ENCODE results near the gene HMGA1.

The HMGA1 gene

DNA sequence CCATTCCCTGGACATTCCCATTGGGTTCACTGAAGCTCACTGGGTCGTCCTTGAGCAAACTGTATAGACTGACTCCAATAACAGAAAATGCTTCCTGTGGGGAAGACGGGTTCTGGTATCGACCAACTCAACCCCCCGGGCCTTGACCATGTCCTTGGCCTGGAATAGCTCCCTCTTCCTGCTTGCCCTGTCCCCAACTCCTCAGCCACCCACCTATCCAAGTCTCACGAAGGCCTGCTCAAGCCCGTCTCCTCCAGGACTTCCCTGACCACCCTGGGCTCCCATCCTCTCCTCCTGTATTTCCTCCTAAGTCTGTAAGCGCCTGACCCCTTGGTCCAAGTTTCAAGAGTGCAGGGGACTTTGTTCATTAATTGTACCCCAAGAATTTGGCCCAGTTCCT, 2.8 kb upstream of the HMGA1 start:
- no peak overlapping the region for H3K27ac ChIP-seq (ENCODE audit: low read length)
- WGBS (ENCODE audit: insufficient coverage, insufficient read length) = no CpG with 5 or more reads among the region's 7 CpGs

DNA sequence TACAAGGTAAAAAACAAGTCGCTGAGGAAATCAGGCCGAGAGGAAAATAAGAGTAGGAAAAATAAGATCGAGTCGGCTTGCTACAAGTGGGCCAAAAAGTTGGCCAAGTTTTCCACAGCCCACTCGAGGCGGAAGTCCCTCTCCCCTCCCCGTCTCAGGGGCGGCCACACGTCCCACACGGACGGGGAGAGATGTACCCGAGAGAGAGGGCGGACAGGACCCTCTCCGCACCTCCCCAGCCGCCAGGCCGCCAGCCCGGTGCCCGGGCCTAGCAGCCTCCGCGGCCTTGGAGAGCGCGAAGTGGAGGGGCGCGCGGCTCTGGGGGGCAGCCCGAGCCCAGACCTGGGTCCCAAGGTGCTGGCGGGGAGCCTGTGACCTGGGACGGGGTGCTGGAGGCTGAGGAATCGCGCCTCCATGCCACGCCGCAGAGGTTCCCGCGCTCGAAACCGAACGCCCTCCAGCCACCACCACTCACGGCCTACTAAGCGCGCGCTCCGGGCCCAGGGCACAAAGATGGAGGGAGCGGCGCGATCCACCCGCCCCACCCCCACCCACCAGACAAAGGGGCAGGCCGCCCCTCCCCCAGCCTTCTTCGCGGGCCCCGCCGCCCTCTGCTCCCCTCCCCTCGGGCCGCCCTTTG, 1.9 kb upstream of the HMGA1 start:
- no CpG with 5 or more reads among the region's 53 CpGs for WGBS (ENCODE audit: insufficient coverage, insufficient read length)

More for the DNA sequence above, 2.8 kb upstream of the HMGA1 start:
- DNase-seq (ENCODE audit: low read depth, low spot score) = no peak
- no peaks in the 10 kb centered on the region for H3K36me3 ChIP-seq (ENCODE audit: control insufficient read depth, insufficient read depth, low read length)
- no peaks in the 10 kb centered on the region for H3K27me3 ChIP-seq (ENCODE audit: control insufficient read depth, insufficient read depth, low read length)
- H3K4me1 ChIP-seq (ENCODE audit: control insufficient read depth, insufficient read depth, low read length) = peaks cover 3% of the 10 kb centered on the region
- no peak overlapping the region for H3K4me3 ChIP-seq (ENCODE audit: low read length)
- no peaks in the 10 kb centered on the region for H3K9me3 ChIP-seq (ENCODE audit: control insufficient read depth, insufficient read depth, low read length)

DNA sequence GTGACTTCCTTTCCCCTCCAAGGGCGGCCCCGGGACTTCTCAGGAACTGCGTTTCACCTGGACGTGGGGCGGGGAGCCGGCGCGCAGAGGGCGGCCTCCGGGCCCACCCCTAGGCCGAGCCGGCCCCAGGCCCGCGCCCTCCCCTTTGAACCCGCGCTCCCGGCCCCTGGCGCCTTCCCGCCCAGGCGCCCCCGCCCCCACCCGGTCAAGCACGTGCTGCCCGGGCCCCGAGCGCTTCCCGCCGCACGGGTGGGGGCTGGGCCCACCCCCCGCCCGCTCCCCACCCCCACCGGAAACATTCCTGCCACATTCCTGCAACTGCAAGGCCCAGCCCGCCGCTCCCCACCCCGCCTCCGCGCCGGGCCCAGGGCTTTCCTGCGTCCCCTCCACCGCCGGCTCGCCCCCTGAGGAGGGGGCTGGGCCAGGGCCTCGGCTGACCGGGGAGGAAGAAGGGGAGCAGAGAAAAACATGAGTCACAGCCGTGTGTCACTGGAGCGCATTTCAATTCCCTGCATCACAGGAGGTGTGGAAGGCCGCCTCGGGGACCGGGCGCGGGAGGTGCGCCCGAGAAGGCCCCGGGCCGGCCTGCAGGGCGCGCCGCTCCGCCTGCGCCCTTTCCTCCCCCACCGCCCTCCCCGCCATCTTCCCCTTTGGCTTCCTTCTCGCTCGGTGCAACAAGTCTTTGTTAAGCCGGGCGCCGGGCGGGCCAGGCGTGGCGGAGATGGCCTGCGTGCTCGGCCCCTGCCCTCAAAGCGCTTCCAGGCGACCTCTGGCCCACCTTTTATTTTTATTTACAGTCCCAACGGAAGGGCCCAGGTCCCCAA, 1.2 kb upstream of the HMGA1 start:
- Histone ChIP-seq H3K4me1 (ENCODE audit: control insufficient read depth, insufficient read depth, low read length) (peaks cover 5% of the 10 kb centered on the region), H3K27me3 (ENCODE audit: control insufficient read depth, insufficient read depth, low read length) (no peaks in the 10 kb centered on the region), H3K4me3 (ENCODE audit: low read length) (peak overlapping the region; percentile 93; the same call in 1 of the 2 replicates), H3K36me3 (ENCODE audit: control insufficient read depth, insufficient read depth, low read length) (peaks cover 6% of the 10 kb centered on the region), H3K27ac (ENCODE audit: low read length) (peak overlapping the region; percentile 64), H3K9me3 (ENCODE audit: control insufficient read depth, insufficient read depth, low read length) (no peaks in the 10 kb centered on the region)
- DNase-seq (ENCODE audit: low read depth, low spot score) = no peak
- WGBS (ENCODE audit: insufficient coverage, insufficient read length) = no CpG with 5 or more reads among the region's 75 CpGs

More for the DNA sequence above, 1.9 kb upstream of the HMGA1 start:
- Histone ChIP-seq H3K36me3 (ENCODE audit: control insufficient read depth, insufficient read depth, low read length) (no peaks in the 10 kb centered on the region), H3K27me3 (ENCODE audit: control insufficient read depth, insufficient read depth, low read length) (no peaks in the 10 kb centered on the region), H3K27ac (ENCODE audit: low read length) (no peak overlapping the region), H3K4me3 (ENCODE audit: low read length) (peak overlapping the region; percentile 31; the same call in 1 of the 2 replicates), H3K4me1 (ENCODE audit: control insufficient read depth, insufficient read depth, low read length) (peaks cover 4% of the 10 kb centered on the region), H3K9me3 (ENCODE audit: control insufficient read depth, insufficient read depth, low read length) (no peaks in the 10 kb centered on the region)
- DNase-seq (ENCODE audit: low read depth, low spot score) = no peak

DNA sequence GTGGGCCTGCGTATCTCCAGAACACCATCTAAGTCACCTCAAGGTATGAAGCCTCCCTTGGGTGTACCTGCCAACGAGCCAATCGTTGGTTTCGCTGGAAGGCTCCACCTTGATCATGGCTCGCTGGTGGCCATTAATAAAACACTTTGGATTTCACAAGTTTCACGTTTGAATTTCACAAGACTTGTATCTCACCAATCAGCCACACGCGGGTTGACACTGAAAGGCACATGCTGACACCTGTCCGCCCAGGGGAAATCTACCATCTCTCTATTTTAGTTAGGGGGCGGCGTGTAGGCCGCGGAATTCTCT, 586 bp upstream of the HMGA1 start:
- Histone ChIP-seq H3K9me3 (ENCODE audit: control insufficient read depth, insufficient read depth, low read length) (no peaks in the 10 kb centered on the region), H3K27me3 (ENCODE audit: control insufficient read depth, insufficient read depth, low read length) (no peaks in the 10 kb centered on the region), H3K36me3 (ENCODE audit: control insufficient read depth, insufficient read depth, low read length) (peaks cover 11% of the 10 kb centered on the region), H3K4me1 (ENCODE audit: control insufficient read depth, insufficient read depth, low read length) (peaks cover 5% of the 10 kb centered on the region), H3K4me3 (ENCODE audit: low read length) (peak overlapping the region; percentile 93; the same call in 1 of the 2 replicates), H3K27ac (ENCODE audit: low read length) (peak overlapping the region; percentile 64)
- DNase-seq (ENCODE audit: low read depth, low spot score) = no peak
- no CpG with 5 or more reads among the region's 13 CpGs for WGBS (ENCODE audit: insufficient coverage, insufficient read length)

DNA sequence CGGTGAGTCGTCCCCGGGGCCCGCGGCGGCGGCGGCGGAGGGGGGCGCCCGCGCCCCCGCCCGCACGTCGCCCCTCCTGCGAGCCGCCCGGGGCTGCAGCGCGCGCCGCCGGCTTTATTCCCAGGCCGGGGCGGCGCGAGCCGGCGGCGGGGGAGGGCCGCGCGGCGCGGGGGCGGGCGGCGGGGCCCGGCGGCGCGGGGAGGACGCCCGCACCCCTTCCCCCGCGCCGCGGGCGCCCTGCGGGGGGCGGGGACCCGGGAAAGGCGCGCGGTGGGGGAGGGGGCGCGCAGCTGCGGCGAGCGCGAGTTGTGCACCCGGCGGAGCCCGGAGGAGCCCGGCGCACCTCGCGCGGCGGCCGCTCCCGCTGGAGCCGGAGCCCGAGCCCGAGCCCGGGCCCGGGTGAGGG, 646 bp downstream of the HMGA1 start:
- Histone ChIP-seq H3K9me3 (ENCODE audit: control insufficient read depth, insufficient read depth, low read length) (no peaks in the 10 kb centered on the region), H3K4me1 (ENCODE audit: control insufficient read depth, insufficient read depth, low read length) (peaks cover 5% of the 10 kb centered on the region), H3K27ac (ENCODE audit: low read length) (no peak overlapping the region), H3K4me3 (ENCODE audit: low read length) (peak overlapping the region; percentile 93), H3K27me3 (ENCODE audit: control insufficient read depth, insufficient read depth, low read length) (no peaks in the 10 kb centered on the region), H3K36me3 (ENCODE audit: control insufficient read depth, insufficient read depth, low read length) (peaks cover 22% of the 10 kb centered on the region)
- WGBS (ENCODE audit: insufficient coverage, insufficient read length) = no CpG with 5 or more reads among the region's 78 CpGs
- DNase-seq (ENCODE audit: low read depth, low spot score) = no peak

DNA sequence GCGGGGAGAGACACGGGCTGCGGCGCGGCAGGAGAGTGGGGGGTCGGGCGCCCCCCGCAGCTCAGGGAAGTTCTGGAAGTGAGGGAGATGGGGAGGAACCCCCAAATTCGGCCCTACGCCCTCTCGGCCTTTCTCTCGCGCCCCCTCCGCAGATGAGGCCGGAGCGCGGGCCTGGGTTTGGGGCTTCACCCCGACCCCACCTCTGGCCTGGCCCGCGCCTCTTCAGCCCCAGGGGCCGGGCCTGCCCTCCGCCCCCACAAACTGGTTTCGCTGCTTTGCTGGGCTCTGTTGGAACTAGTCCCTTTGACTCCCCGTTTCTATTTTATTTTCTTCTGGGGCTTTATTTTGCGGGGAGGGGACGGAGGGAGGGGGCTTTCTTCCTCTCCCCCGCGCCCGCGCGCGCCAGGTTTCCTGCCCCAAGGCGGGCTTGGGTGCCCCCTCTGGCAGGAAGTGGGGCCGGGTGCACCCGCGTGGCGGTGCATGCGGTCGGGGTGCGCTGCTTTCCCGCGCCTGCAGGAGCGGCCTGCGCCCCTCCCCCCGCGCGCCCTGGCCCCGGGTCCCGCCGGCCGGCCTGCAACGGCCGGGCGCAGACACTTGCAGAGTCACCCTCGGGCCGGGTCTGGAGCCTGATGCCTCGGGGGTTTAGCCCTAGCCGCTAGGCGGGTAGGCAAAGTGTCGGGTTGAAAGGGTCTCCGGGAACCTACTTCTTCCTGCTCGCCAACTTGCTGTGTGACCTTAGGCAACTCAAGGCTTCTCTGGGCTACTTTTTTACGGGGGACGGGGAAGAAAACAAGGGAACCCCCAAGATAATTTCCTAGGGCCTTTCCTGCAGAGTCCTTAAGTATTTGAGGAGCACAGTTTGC, 1.3 kb downstream of the HMGA1 start:
- peak overlapping the region; percentile 93 for H3K4me3 ChIP-seq (ENCODE audit: low read length)
- no peaks in the 10 kb centered on the region for H3K27me3 ChIP-seq (ENCODE audit: control insufficient read depth, insufficient read depth, low read length)
- H3K4me1 ChIP-seq (ENCODE audit: control insufficient read depth, insufficient read depth, low read length) = peaks cover 3% of the 10 kb centered on the region
- peaks cover 29% of the 10 kb centered on the region for H3K36me3 ChIP-seq (ENCODE audit: control insufficient read depth, insufficient read depth, low read length)
- WGBS (ENCODE audit: insufficient coverage, insufficient read length) = no CpG with 5 or more reads among the region's 64 CpGs
- H3K27ac ChIP-seq (ENCODE audit: low read length) = no peak overlapping the region
- no peaks in the 10 kb centered on the region for H3K9me3 ChIP-seq (ENCODE audit: control insufficient read depth, insufficient read depth, low read length)
- no peak for DNase-seq (ENCODE audit: low read depth, low spot score)

DNA sequence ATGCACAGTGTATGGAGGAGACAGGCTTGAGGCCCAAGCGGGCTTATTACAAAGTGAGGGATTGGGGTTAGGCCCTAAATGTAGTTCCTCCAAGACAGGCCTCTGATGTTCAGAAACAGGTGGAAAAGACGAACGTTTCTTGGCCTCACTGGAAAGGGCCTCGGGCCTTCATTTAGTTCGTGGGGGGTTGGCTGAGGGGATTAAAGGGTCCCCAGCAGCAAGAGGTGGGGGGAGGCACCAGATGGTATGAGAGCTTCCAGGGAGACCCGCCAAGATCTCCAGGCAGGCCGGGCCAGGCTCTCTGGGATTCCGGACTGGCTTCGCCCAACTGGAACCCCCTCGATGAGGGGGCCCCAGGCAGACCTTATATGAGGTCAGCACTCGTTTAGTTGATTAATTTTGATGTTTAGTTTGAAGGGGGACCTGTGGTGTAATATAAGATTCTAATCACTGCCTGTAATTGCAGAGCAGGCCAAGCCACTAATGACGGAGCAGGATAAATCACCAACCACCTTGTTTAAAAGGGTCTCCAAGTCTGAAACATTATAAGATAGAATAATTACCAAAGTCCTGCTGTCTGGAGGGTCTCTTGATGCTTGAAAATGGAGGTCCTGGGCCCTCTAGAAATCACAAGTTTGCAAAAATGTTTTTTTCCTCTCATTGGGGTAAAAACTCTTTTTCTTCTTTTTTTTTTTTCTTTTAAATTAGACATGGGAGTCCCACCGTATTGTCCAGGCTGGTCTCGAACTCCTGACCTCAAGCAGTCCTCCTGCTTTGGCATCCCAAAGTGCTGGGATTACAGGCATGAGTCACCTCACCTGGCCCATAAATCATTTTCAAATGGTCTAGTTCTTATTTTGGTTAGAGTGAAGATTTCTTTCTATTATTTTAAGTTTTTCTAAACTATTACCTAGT, 2.2 kb downstream of the HMGA1 start:
- no CpG with 5 or more reads among the region's 14 CpGs for WGBS (ENCODE audit: insufficient coverage, insufficient read length)
- no peak for DNase-seq (ENCODE audit: low read depth, low spot score)
- H3K9me3 ChIP-seq (ENCODE audit: control insufficient read depth, insufficient read depth, low read length) = no peaks in the 10 kb centered on the region
- peak overlapping the region; percentile 93 for H3K4me3 ChIP-seq (ENCODE audit: low read length)
- no peaks in the 10 kb centered on the region for H3K27me3 ChIP-seq (ENCODE audit: control insufficient read depth, insufficient read depth, low read length)
- H3K27ac ChIP-seq (ENCODE audit: low read length) = no peak overlapping the region
- peaks cover 3% of the 10 kb centered on the region for H3K4me1 ChIP-seq (ENCODE audit: control insufficient read depth, insufficient read depth, low read length)
- peaks cover 38% of the 10 kb centered on the region for H3K36me3 ChIP-seq (ENCODE audit: control insufficient read depth, insufficient read depth, low read length)

DNA sequence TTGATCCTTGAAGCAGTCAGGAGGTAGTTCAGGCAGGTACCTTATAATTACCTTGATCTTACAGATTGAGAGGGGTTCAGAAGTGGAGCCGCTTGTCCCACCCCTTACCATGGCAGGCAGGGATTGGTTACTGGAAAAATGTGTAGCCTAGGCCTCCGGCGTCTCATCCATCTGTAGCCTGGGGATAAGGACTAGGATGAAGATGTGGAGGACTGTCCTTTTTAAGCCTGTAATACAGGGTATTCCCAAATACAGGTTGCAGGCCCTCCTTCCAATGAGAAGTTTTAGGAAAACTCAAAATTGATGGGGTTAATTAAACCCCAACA, 2.8 kb downstream of the HMGA1 start:
- Histone ChIP-seq H3K9me3 (ENCODE audit: control insufficient read depth, insufficient read depth, low read length) (no peaks in the 10 kb centered on the region), H3K4me3 (ENCODE audit: low read length) (no peak overlapping the region), H3K27ac (ENCODE audit: low read length) (no peak overlapping the region), H3K27me3 (ENCODE audit: control insufficient read depth, insufficient read depth, low read length) (no peaks in the 10 kb centered on the region), H3K36me3 (ENCODE audit: control insufficient read depth, insufficient read depth, low read length) (peaks cover 44% of the 10 kb centered on the region), H3K4me1 (ENCODE audit: control insufficient read depth, insufficient read depth, low read length) (peaks cover 3% of the 10 kb centered on the region)
- DNase-seq (ENCODE audit: low read depth, low spot score) = no peak
- WGBS (ENCODE audit: insufficient coverage, insufficient read length) = no CpG with 5 or more reads among the region's 3 CpGs

DNA sequence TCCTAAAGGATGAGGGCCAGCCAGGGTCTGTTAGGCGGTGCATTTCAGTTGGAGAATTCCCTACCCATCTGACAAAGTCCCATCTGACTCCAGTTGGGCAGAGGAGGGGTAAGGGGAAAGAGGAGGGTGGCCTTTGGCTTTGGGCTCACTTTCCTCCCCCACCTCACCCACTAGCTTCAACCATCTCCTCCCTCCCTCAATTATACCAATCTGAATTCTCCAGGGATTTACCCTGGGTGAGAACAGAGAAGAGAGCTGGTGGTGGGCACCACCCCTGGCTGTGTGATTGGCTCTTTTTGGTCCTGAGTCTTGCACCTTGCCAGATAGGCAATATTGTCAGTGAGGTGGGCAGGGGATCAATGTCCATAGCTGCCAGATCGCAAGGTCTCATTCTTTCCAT, 3.2 kb downstream of the HMGA1 start:
- peaks cover 3% of the 10 kb centered on the region for H3K4me1 ChIP-seq (ENCODE audit: control insufficient read depth, insufficient read depth, low read length)
- peaks cover 47% of the 10 kb centered on the region for H3K36me3 ChIP-seq (ENCODE audit: control insufficient read depth, insufficient read depth, low read length)
- 0 out of 2 replicates have a peak overlapping the region, but pooled peaks have one; percentile 5 for H3K4me3 ChIP-seq (ENCODE audit: low read length)
- no peak for DNase-seq (ENCODE audit: low read depth, low spot score)
- H3K9me3 ChIP-seq (ENCODE audit: control insufficient read depth, insufficient read depth, low read length) = no peaks in the 10 kb centered on the region
- WGBS (ENCODE audit: insufficient coverage, insufficient read length) = no CpG with 5 or more reads among the region's 2 CpGs
- H3K27ac ChIP-seq (ENCODE audit: low read length) = no peak overlapping the region
- H3K27me3 ChIP-seq (ENCODE audit: control insufficient read depth, insufficient read depth, low read length) = no peaks in the 10 kb centered on the region

Data from iPS DF 6.9 (cell line).